Uterus (tissue), 2 donors: ENCODE data around the gene FOSB.

Experiments used
- CTCF ChIP-seq, 4 experiments: fragments of 200-600 bp in 2 of 4; fragments of 450-650 bp in 2 of 4; sonication (generic) in 2 of 4; IDR thresholded peaks; one replicate each; pipeline ENCODE4 v1.5.1; 2016 to 2019; ENCODE audit warnings: antibody characterized with exemption in 4 of 4, mild to moderate bottlenecking in 2 of 4, moderate library complexity in 1 of 4
- POLR2A ChIP-seq, 2 donors: fragments of 450-650 bp; IDR thresholded peaks; one replicate each; pipeline ENCODE4 v1.6.1; 2016; ENCODE audit warnings: antibody characterized with exemption in 2 of 2, mild to moderate bottlenecking in 1 of 2, moderate library complexity in 1 of 2

- TF ChIP-seq CTCF (IDR thresholded peaks at IDR 0.05) (no peak), POLR2A (IDR thresholded peaks at IDR 0.05) (no peak)
These were observed 46.9 kb upstream of the FOSB start for GRCh38 chr19:45420871-45421270.
